ENCODE data around the gene RUNX2. TPM values are rescaled to one million over a fixed set of nuclear protein-coding genes. Genes with fewer than 3 reads are reported as not detected.

Gene RUNX2
- polyA plus RNA-seq, 1 of the 3 experiments (the other 2 are of a cell fraction): 4.4 TPM

- TF ChIP-seq GATA2 (CRISPR knock-in tag; IDR thresholded peaks at IDR 0.05) (no peak), RXRA (IDR thresholded peaks at IDR 0.05; ENCODE audit: borderline replicate concordance, low read depth) (0 out of 2 replicates have a peak, but pooled peaks have one; percentile 7), PBX3 (IDR thresholded peaks at IDR 0.05) (0 out of 2 replicates have a peak, but pooled peaks have one; percentile 8), NFIC (IDR thresholded peaks at IDR 0.05; ENCODE audit: borderline replicate concordance) (0 out of 2 replicates have a peak, but pooled peaks have one; percentile 6), TCF12 (IDR thresholded peaks at IDR 0.05) (peak; percentile 18)
- no peaks in the 10 kb centered on the region for H3K9me2 ChIP-seq
- no peaks in the 10 kb centered on the region for H4K20me1 ChIP-seq (ENCODE audit: insufficient read depth)
- DNase-seq: no peak
- no peak overlapping the region for H3K4me3 ChIP-seq (ENCODE audit: low read depth in 2 of 2, low read length in 1 of 2)
- ChIA-PET CTCF (interaction anchor here (1.3 kb wide), 1 partner anchor 160 kb away, joined by 3 read pairs; no protein-coding TSS in a partner anchor), POLR2A (no interaction called here)
- peaks cover 0 to 14% of the 10 kb centered on the region in 2 experiments; a peak in 2 of 4 replicates for H3K4me1 ChIP-seq (ENCODE audit: control insufficient read depth in 1 of 2, insufficient read depth in 2 of 2, low read depth in 1 of 2, low read length in 1 of 2)
- H3K36me3 ChIP-seq (replicated peaks in 1 of 2; ENCODE audit: control insufficient read depth in 1 of 2, insufficient read depth in 2 of 2, low read length in 1 of 2): no peaks in the 10 kb centered on the region
- no peak overlapping the region for H3K9ac ChIP-seq
- H3K9me3 ChIP-seq: no peaks in the 10 kb centered on the region
- H3K27ac ChIP-seq (ENCODE audit: low read depth in 2 of 2, low read length in 1 of 2): peak overlapping the region in 1 of 2 experiments; percentile 61; a peak in 1 of 4 replicates
- 0% methylated on average over 1 of the region's 1 CpG for WGBS (ENCODE audit: low lambda C conversion rate)
- no peaks in the 10 kb centered on the region for H3K79me2 ChIP-seq (ENCODE audit: insufficient read depth)
- H3K4me2 ChIP-seq: no peak overlapping the region
- H3K27me3 ChIP-seq (ENCODE audit: insufficient read depth): no peaks in the 10 kb centered on the region
- no peak overlapping the region for H2AFZ ChIP-seq (ENCODE audit: low read depth)
- H3F3A ChIP-seq (replicated peaks; ENCODE audit: insufficient read depth): peaks cover 2% of the 10 kb centered on the region
These were observed 226.5 kb downstream of the RUNX2 start for GRCh38 chr6:45554591-45554990.

GRCh38 chr6:45555981-45556771 lies 228.0 kb downstream of the RUNX2 start:
- no peak for DNase-seq
- CTCF ChIA-PET: no interaction called here
- peaks cover 0 to 14% of the 10 kb centered on the region in 2 experiments; a peak in 2 of 4 replicates for H3K4me1 ChIP-seq (ENCODE audit: control insufficient read depth in 1 of 2, insufficient read depth in 2 of 2, low read depth in 1 of 2, low read length in 1 of 2)

More at GRCh38 chr6:45555981-45556771, 228.0 kb downstream of the RUNX2 start:
- Histone ChIP-seq H3K9ac (peak overlapping the region; percentile 37; the same call in 1 of the 2 replicates), H3K9me2 (no peaks in the 10 kb centered on the region), H4K20me1 (ENCODE audit: insufficient read depth) (no peaks in the 10 kb centered on the region), H3K79me2 (ENCODE audit: insufficient read depth) (no peaks in the 10 kb centered on the region), H3K27me3 (ENCODE audit: insufficient read depth) (no peaks in the 10 kb centered on the region), H3K4me3 (ENCODE audit: low read depth in 2 of 2, low read length in 1 of 2) (peak overlapping the region; percentile 15 to 40; a peak in 3 of 4 replicates), H3K27ac (ENCODE audit: low read depth in 2 of 2, low read length in 1 of 2) (peak overlapping the region; percentile 60 to 61; a peak in 3 of 4 replicates), H2AFZ (ENCODE audit: low read depth) (peak overlapping the region; percentile 76), H3K36me3 (replicated peaks in 1 of 2; ENCODE audit: control insufficient read depth in 1 of 2, insufficient read depth in 2 of 2, low read length in 1 of 2) (no peaks in the 10 kb centered on the region), H3K4me2 (peak overlapping the region; percentile 77), H3K9me3 (no peaks in the 10 kb centered on the region), H3F3A (replicated peaks; ENCODE audit: insufficient read depth) (peaks cover 2% of the 10 kb centered on the region)
- WGBS (ENCODE audit: low lambda C conversion rate): 14% methylated on average over 12 of the region's 14 CpGs
- TF ChIP-seq POLR2AphosphoS5 (IDR thresholded peaks at IDR 0.05; ENCODE audit: low read depth, low read length) (peak; percentile 27; the same call in 1 of the 2 replicates), RXRA (IDR thresholded peaks at IDR 0.05; ENCODE audit: borderline replicate concordance, low read depth) (no peak), PBX3 (IDR thresholded peaks at IDR 0.05) (peak; percentile 28; the same call in 1 of the 2 replicates), TCF12 (IDR thresholded peaks at IDR 0.05) (peak; percentile 59), FOXJ3 (CRISPR knock-in tag; IDR thresholded peaks at IDR 0.05) (no peak)
- POLR2A ChIA-PET: no interaction called here
